HepG2 (cell line): Measurements from ENCODE around the gene IFT52. TPM values are rescaled to one million over a fixed set of nuclear protein-coding genes. Genes with fewer than 3 reads are reported as not detected.

Experiments
- AGO1 ChIP-seq: fragments of 200-400 bp; formaldehyde crosslinking; IDR thresholded peaks from 2 replicates; pipeline ENCODE4 v1.6.1; 2017; ENCODE audit warnings: mild to moderate bottlenecking, low read depth, low read length, moderate library complexity; ENCODE audit not compliant: poor library complexity, severe bottlenecking
- ARNT ChIP-seq: fragments of 450-650 bp; IDR thresholded peaks from 2 replicates; pipeline ENCODE4 v1.6.1; 2017
- EED ChIP-seq: sonication (generic); formaldehyde crosslinking; IDR thresholded peaks from 2 replicates; pipeline ENCODE4 v1.5.0; 2020; ENCODE audit warnings: mild to moderate bottlenecking, missing genetic modification reagents
- GFI1 ChIP-seq: sonication (generic); formaldehyde crosslinking; IDR thresholded peaks from 2 replicates; pipeline ENCODE4 v1.5.0; 2020; ENCODE audit warnings: missing genetic modification reagents, mild to moderate bottlenecking, borderline replicate concordance
- HIVEP1 ChIP-seq: sonication (generic); formaldehyde crosslinking; IDR thresholded peaks from 2 replicates; pipeline ENCODE4 v1.4.0; 2020; ENCODE audit warnings: mild to moderate bottlenecking, missing genetic modification reagents
- KDM4B ChIP-seq: sonication (generic); formaldehyde crosslinking; IDR thresholded peaks from 2 replicates; pipeline ENCODE4 v1.4.0; 2020; ENCODE audit warnings: missing genetic modification reagents
- NR2C2 ChIP-seq: sonication (generic); formaldehyde crosslinking; IDR thresholded peaks from 2 replicates; pipeline ENCODE4 v1.4.0; 2020; ENCODE audit warnings: missing genetic modification reagents, mild to moderate bottlenecking, moderate library complexity, borderline replicate concordance
- SMARCC2 ChIP-seq: fragments of 450-650 bp; IDR thresholded peaks from 2 replicates; pipeline ENCODE4 v1.6.1; 2017; ENCODE audit warnings: antibody characterized with exemption, mild to moderate bottlenecking
- SNRNP70 ChIP-seq: fragments of 200-400 bp; formaldehyde crosslinking; IDR thresholded peaks from 2 replicates; pipeline ENCODE4 v1.6.1; 2017; ENCODE audit warnings: mild to moderate bottlenecking, low read depth, low read length, moderate library complexity
- TARDBP ChIP-seq: sonication (generic); formaldehyde crosslinking; IDR thresholded peaks from 2 replicates; pipeline ENCODE4 v1.8.0; 2022; ENCODE audit warnings: mild to moderate bottlenecking, missing genetic modification reagents
- TOE1 ChIP-seq: sonication (generic); formaldehyde crosslinking; IDR thresholded peaks from 2 replicates; pipeline ENCODE4 v1.4.0; 2020; ENCODE audit warnings: mild to moderate bottlenecking, missing genetic modification reagents
- ZNF101 ChIP-seq: sonication (generic); formaldehyde crosslinking; IDR thresholded peaks from 2 replicates; pipeline ENCODE4 v1.4.0; 2020; ENCODE audit warnings: mild to moderate bottlenecking, low read depth, missing genetic modification reagents, borderline replicate concordance
- ZNF20 ChIP-seq: sonication (generic); formaldehyde crosslinking; IDR thresholded peaks from 2 replicates; pipeline ENCODE4 v1.4.0; 2020; ENCODE audit warnings: mild to moderate bottlenecking, moderate library complexity, missing genetic modification reagents
- ZNF496 ChIP-seq: sonication (generic); formaldehyde crosslinking; IDR thresholded peaks from 2 replicates; pipeline ENCODE4 v1.8.1; 2023; ENCODE audit warnings: mild to moderate bottlenecking, moderate library complexity, missing genetic modification reagents; ENCODE audit not compliant: insufficient replicate concordance
- ZNF558 ChIP-seq: sonication (generic); formaldehyde crosslinking; IDR thresholded peaks from 2 replicates; pipeline ENCODE4 v1.9.0; 2022; ENCODE audit warnings: mild to moderate bottlenecking, missing genetic modification reagents, borderline replicate concordance
- ZNF709 ChIP-seq: sonication (generic); formaldehyde crosslinking; IDR thresholded peaks from 2 replicates; pipeline ENCODE4 v1.5.0; 2020; ENCODE audit warnings: mild to moderate bottlenecking, missing genetic modification reagents
- polyA plus RNA-seq, 8 experiments: library from polyadenylated mRNA; depleted of rRNA in 3 of 8; stranded (reverse) in 7 of 8; unstranded in 1 of 8; fragments of >200 nt; fragmentation: Illumina TruSeq in 4 of 8; extraction: Trizol in 4 of 8; gene quantifications; 2 replicates each; pipeline versions ENCODE4 v1.2.1 to v1.2.3, GENCODE V29; 2011 to 2016; ENCODE audit warnings: low read depth in 4 of 8, missing spikeins in 1 of 8, mixed read lengths in 1 of 8; ENCODE audit not compliant: insufficient read depth in 1 of 8
- total RNA-seq, 5 experiments: library from RNA; depleted of rRNA; stranded (reverse); fragments of >200 nt; fragmentation: Illumina TruSeq; extraction: Trizol; gene quantifications; 2 replicates each; pipeline ENCODE4 v1.2.3, GENCODE V29; 2016; ENCODE audit warnings: low read depth in 1 of 5
- TF ChIP-seq, protein P1 (sequence below): sonication (generic); formaldehyde crosslinking; IDR thresholded peaks from 2 replicates; pipeline ENCODE4 v1.4.0; 2020; ENCODE audit warnings: missing genetic modification reagents
- TF ChIP-seq, protein P2 (sequence below): IDR thresholded peaks from 2 replicates; pipeline ENCODE4 v1.6.1; 2016
- TF ChIP-seq, protein P3 (sequence below): sonication (generic); formaldehyde crosslinking; IDR thresholded peaks from 2 replicates; pipeline ENCODE4 v1.4.0; 2020; ENCODE audit warnings: missing genetic modification reagents

IFT52 gene
- total and polyA plus RNA-seq, 2 of the 13 experiments (the other 11 are each of a cell fraction or from before 2014, with no cell fraction given), result 48.0 to 64.0 TPM

DNA sequence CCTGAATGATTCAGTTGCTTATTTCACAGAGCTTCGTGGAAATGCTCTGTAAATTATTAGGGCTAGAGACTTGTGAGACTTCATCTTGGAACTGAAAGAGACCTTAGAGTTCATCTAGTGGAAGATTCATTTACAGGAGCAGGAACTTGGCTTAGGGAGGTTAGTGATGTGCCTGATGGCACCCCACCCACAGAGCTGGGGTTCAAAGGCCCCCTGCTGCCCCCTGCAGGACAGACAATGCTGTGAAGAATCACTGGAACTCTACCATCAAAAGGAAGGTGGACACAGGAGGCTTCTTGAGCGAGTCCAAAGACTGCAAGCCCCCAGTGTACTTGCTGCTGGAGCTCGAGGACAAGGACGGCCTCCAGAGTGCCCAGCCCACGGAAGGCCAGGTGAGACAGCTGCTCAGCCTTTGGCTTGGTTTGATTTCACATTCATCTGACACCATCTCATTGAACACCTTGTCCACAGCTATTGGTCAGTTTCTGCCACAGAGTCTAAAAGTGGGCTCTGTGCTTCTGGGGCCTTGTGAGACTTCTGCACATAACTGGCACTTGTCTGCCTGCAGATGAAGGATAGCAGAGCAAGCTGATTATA lies 101.3 kb downstream of the IFT52 start (continued):
- TF ChIP-seq GFI1, result no peak
- no peak for TF ChIP-seq EED (CRISPR knock-in tag)
- 0 out of 2 replicates have a peak, but pooled peaks have one; percentile 30 for TF ChIP-seq KDM4B
- TF ChIP-seq ZNF709 (CRISPR knock-in tag), result no peak
- no peak for TF ChIP-seq TARDBP (CRISPR knock-in tag)
- TF ChIP-seq, protein P1, sequence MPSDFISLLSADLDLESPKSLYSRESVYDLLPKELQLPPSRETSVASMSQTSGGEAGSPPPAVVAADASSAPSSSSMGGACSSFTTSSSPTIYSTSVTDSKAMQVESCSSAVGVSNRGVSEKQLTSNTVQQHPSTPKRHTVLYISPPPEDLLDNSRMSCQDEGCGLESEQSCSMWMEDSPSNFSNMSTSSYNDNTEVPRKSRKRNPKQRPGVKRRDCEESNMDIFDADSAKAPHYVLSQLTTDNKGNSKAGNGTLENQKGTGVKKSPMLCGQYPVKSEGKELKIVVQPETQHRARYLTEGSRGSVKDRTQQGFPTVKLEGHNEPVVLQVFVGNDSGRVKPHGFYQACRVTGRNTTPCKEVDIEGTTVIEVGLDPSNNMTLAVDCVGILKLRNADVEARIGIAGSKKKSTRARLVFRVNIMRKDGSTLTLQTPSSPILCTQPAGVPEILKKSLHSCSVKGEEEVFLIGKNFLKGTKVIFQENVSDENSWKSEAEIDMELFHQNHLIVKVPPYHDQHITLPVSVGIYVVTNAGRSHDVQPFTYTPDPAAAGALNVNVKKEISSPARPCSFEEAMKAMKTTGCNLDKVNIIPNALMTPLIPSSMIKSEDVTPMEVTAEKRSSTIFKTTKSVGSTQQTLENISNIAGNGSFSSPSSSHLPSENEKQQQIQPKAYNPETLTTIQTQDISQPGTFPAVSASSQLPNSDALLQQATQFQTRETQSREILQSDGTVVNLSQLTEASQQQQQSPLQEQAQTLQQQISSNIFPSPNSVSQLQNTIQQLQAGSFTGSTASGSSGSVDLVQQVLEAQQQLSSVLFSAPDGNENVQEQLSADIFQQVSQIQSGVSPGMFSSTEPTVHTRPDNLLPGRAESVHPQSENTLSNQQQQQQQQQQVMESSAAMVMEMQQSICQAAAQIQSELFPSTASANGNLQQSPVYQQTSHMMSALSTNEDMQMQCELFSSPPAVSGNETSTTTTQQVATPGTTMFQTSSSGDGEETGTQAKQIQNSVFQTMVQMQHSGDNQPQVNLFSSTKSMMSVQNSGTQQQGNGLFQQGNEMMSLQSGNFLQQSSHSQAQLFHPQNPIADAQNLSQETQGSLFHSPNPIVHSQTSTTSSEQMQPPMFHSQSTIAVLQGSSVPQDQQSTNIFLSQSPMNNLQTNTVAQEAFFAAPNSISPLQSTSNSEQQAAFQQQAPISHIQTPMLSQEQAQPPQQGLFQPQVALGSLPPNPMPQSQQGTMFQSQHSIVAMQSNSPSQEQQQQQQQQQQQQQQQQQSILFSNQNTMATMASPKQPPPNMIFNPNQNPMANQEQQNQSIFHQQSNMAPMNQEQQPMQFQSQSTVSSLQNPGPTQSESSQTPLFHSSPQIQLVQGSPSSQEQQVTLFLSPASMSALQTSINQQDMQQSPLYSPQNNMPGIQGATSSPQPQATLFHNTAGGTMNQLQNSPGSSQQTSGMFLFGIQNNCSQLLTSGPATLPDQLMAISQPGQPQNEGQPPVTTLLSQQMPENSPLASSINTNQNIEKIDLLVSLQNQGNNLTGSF (CRISPR knock-in tag), result no peak
- TF ChIP-seq ZNF496 (CRISPR knock-in tag), result no peak
- TF ChIP-seq AGO1, result no peak
- no peak for TF ChIP-seq NR2C2 (CRISPR knock-in tag)
- no peak for TF ChIP-seq ZNF101 (CRISPR knock-in tag)
- TF ChIP-seq TOE1, result no peak
- TF ChIP-seq ZNF558 (CRISPR knock-in tag), result no peak
- TF ChIP-seq, protein P2, sequence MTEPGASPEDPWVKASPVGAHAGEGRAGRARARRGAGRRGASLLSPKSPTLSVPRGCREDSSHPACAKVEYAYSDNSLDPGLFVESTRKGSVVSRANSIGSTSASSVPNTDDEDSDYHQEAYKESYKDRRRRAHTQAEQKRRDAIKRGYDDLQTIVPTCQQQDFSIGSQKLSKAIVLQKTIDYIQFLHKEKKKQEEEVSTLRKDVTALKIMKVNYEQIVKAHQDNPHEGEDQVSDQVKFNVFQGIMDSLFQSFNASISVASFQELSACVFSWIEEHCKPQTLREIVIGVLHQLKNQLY (CRISPR knock-in tag), result no peak
- no peak for TF ChIP-seq ARNT
- TF ChIP-seq SNRNP70, result no peak
- TF ChIP-seq SMARCC2, result no peak
- no peak for TF ChIP-seq ZNF20 (CRISPR knock-in tag)
- TF ChIP-seq, protein P3, sequence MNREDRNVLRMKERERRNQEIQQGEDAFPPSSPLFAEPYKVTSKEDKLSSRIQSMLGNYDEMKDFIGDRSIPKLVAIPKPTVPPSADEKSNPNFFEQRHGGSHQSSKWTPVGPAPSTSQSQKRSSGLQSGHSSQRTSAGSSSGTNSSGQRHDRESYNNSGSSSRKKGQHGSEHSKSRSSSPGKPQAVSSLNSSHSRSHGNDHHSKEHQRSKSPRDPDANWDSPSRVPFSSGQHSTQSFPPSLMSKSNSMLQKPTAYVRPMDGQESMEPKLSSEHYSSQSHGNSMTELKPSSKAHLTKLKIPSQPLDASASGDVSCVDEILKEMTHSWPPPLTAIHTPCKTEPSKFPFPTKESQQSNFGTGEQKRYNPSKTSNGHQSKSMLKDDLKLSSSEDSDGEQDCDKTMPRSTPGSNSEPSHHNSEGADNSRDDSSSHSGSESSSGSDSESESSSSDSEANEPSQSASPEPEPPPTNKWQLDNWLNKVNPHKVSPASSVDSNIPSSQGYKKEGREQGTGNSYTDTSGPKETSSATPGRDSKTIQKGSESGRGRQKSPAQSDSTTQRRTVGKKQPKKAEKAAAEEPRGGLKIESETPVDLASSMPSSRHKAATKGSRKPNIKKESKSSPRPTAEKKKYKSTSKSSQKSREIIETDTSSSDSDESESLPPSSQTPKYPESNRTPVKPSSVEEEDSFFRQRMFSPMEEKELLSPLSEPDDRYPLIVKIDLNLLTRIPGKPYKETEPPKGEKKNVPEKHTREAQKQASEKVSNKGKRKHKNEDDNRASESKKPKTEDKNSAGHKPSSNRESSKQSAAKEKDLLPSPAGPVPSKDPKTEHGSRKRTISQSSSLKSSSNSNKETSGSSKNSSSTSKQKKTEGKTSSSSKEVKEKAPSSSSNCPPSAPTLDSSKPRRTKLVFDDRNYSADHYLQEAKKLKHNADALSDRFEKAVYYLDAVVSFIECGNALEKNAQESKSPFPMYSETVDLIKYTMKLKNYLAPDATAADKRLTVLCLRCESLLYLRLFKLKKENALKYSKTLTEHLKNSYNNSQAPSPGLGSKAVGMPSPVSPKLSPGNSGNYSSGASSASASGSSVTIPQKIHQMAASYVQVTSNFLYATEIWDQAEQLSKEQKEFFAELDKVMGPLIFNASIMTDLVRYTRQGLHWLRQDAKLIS (CRISPR knock-in tag), result no peak
- TF ChIP-seq HIVEP1 (CRISPR knock-in tag), result no peak
